Liver (tissue), 9 donors: ENCODE results near the gene AVPR1B. TPM values are rescaled to one million over a fixed set of nuclear protein-coding genes. Genes with fewer than 3 reads are reported as not detected.

Experiments used
- DNase-seq: peaks from one replicate; pipeline ENCODE4 v3.0.0-alpha.2; 2017; ENCODE audit warnings: low spot score
- H3K27ac ChIP-seq, 2 donors: one replicate each; pipeline ENCODE4 v1.7.0; 2013; ENCODE audit warnings: inconsistent platforms in 2 of 2, low read length in 2 of 2, control low read depth in 1 of 2, low read depth in 1 of 2, mild to moderate bottlenecking in 1 of 2
- H3K27me3 ChIP-seq, 4 donors: one replicate each; pipeline versions ENCODE4 v1.6.1 to v1.7.0; 2013; ENCODE audit warnings: low read length in 3 of 4, inconsistent platforms in 1 of 4, mild to moderate bottlenecking in 1 of 4, moderate library complexity in 1 of 4; ENCODE audit not compliant: control insufficient read depth in 4 of 4, insufficient read depth in 4 of 4
- H3K36me3 ChIP-seq, 4 donors: one replicate each; pipeline versions ENCODE4 v1.6.1 to v1.7.0; 2013; ENCODE audit warnings: low read length in 3 of 4, mild to moderate bottlenecking in 3 of 4, low read depth in 1 of 4, moderate library complexity in 1 of 4; ENCODE audit not compliant: control insufficient read depth in 4 of 4, insufficient read depth in 3 of 4
- H3K4me1 ChIP-seq, 4 donors: one replicate each; pipeline versions ENCODE4 v1.6.1 to v1.7.0; 2013; ENCODE audit warnings: low read length in 3 of 4, mild to moderate bottlenecking in 3 of 4, moderate library complexity in 1 of 4; ENCODE audit not compliant: control insufficient read depth in 4 of 4, insufficient read depth in 4 of 4
- H3K4me3 ChIP-seq, 3 donors: one replicate each; pipeline versions ENCODE4 v1.6.1 to v1.7.0; 2013; ENCODE audit warnings: low read length in 3 of 3, control low read depth in 1 of 3, low read depth in 1 of 3, mild to moderate bottlenecking in 1 of 3
- H3K9ac ChIP-seq, 2 donors: one replicate each; pipeline ENCODE4 v1.7.0; 2013; ENCODE audit warnings: low read length in 2 of 2, mild to moderate bottlenecking in 2 of 2, moderate library complexity in 2 of 2, control low read depth in 1 of 2, low read depth in 1 of 2
- H3K9me3 ChIP-seq, 4 donors: one replicate each; pipeline versions ENCODE4 v1.6.1 to v1.7.0; 2013; ENCODE audit warnings: low read length in 3 of 4; ENCODE audit not compliant: control insufficient read depth in 4 of 4
- ATF3 ChIP-seq: IDR thresholded peaks from 2 replicates; pipeline ENCODE4 v1.6.1; 2016; ENCODE audit warnings: antibody characterized with exemption
- FOXA1 ChIP-seq: IDR thresholded peaks from 2 replicates; pipeline ENCODE4 v1.6.1; 2016; ENCODE audit warnings: antibody characterized with exemption
- FOXA2 ChIP-seq: IDR thresholded peaks from 2 replicates; pipeline ENCODE4 v1.6.1; 2016; ENCODE audit warnings: antibody characterized with exemption
- GABPA ChIP-seq, 2 donors: IDR thresholded peaks in 1 of 2; conservative IDR thresholded peaks in 1 of 2; 2 replicates each; pipeline ENCODE4 v1.6.1; 2016; ENCODE audit warnings: antibody characterized with exemption in 2 of 2, mild to moderate bottlenecking in 1 of 2, moderate library complexity in 1 of 2
- HNF4A ChIP-seq, 2 donors: conservative IDR thresholded peaks; 2 replicates each; pipeline ENCODE4 v1.6.1; 2016; ENCODE audit warnings: antibody characterized with exemption in 2 of 2, mild to moderate bottlenecking in 2 of 2
- HNF4G ChIP-seq: IDR thresholded peaks from 2 replicates; pipeline ENCODE4 v1.6.1; 2016; ENCODE audit warnings: antibody characterized with exemption
- MAX ChIP-seq: IDR thresholded peaks from 2 replicates; pipeline ENCODE4 v1.6.1; 2016; ENCODE audit warnings: antibody characterized with exemption
- NR2F2 ChIP-seq: IDR thresholded peaks from 2 replicates; pipeline ENCODE4 v1.6.1; 2016; ENCODE audit warnings: antibody characterized with exemption
- RAD21 ChIP-seq, 2 donors: IDR thresholded peaks; 2 replicates each; pipeline ENCODE4 v1.6.1; 2016; ENCODE audit warnings: antibody characterized with exemption in 2 of 2, mild to moderate bottlenecking in 2 of 2
- REST ChIP-seq: IDR thresholded peaks from 2 replicates; pipeline ENCODE4 v1.6.1; 2016; ENCODE audit warnings: antibody characterized with exemption, mild to moderate bottlenecking
- RXRA ChIP-seq, 2 donors: IDR thresholded peaks; 2 replicates each; pipeline ENCODE4 v1.6.1; 2017 to 2018; ENCODE audit warnings: antibody characterized with exemption in 2 of 2, mild to moderate bottlenecking in 1 of 2
- SP1 ChIP-seq: IDR thresholded peaks from 2 replicates; pipeline ENCODE4 v1.6.1; 2018; ENCODE audit warnings: antibody characterized with exemption, mild to moderate bottlenecking
- TAF1 ChIP-seq: conservative IDR thresholded peaks from 2 replicates; pipeline ENCODE4 v1.6.1; 2016; ENCODE audit warnings: antibody characterized with exemption, mild to moderate bottlenecking
- YY1 ChIP-seq: IDR thresholded peaks from 2 replicates; pipeline ENCODE4 v1.6.1; 2016; ENCODE audit warnings: antibody characterized with exemption, mild to moderate bottlenecking
- ZBTB33 ChIP-seq: IDR thresholded peaks from 2 replicates; pipeline ENCODE4 v1.6.1; 2016; ENCODE audit warnings: antibody characterized with exemption
- WGBS: extraction: QIAGEN DNeasy Blood & Tissue Kit; methylation state at CpG from one replicate; pipeline ENCODE4 v1.1.7; 2013; 5-methylcytosine and 5-hydroxymethylcytosine counted together
- polyA plus RNA-seq, 2 donors: library from polyadenylated mRNA; stranded (reverse) in 1 of 2; unstranded in 1 of 2; fragments of 200-250 nt in 1 of 2; fragments of >200 nt in 1 of 2; fragmentation: Nextera tagmentation in 1 of 2; extraction: Ambion mirVana in 1 of 2; gene quantifications; one replicate each; pipeline versions ENCODE4 v1.2.1 to v1.2.3, GENCODE V29; 2013 to 2015
- total RNA-seq, 2 donors: library from RNA; depleted of rRNA; stranded (reverse); fragments of >200 nt; gene quantifications; one replicate each; pipeline ENCODE4 v1.2.3, GENCODE V29; 2014
- TF ChIP-seq, protein P1 (sequence below): fragments of 150-350 bp; IDR thresholded peaks from 2 replicates; pipeline ENCODE4 v1.5.1; 2017; ENCODE audit warnings: improper control_type of control experiment, low read depth, low read length; ENCODE audit not compliant: missing input control
- donor health status: healthy.
- donor health status: healthy.
- donor health status: healthy.
- donor health status: healthy.
- donor health status: healthy.

AVPR1B gene
- total and polyA plus RNA-seq, 4 donors: not detected

DNA sequence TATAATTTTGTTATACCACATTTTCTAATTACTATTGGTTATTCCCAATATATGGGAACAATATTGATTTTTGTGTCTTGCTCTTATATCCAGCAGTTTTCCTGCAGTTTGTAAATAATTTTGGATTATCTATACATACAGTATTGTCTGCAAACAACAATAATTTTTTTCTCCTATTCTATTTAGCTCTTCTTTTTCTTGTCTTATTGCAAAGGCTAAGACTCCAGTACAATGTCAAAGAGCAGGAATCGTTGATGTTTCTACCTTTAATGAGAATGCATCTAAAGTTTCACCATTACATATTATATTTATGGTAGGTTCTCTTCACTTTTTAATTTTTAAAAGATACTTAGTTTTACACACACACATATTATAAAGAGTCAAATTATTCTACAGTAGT, 4.1 kb upstream of the AVPR1B start:
- WGBS: 53% methylated on average over 1 of the region's 1 CpG

GRCh38 chr1:206120406-206120805, 3.2 kb upstream of the AVPR1B start:
- no peaks in the 10 kb centered on the region for H3K9me3 ChIP-seq
- H3K27me3 ChIP-seq: no peaks in the 10 kb centered on the region
- H3K27ac ChIP-seq: no peak overlapping the region
- no peak overlapping the region for H3K4me3 ChIP-seq
- DNase-seq: no peak
- H3K36me3 ChIP-seq: no peaks in the 10 kb centered on the region
- H3K9ac ChIP-seq: no peak overlapping the region
- H3K4me1 ChIP-seq: peaks cover 2 to 14% (median 6%) of the 10 kb centered on the region in 4 donors
- TF ChIP-seq GABPA (IDR thresholded peaks at IDR 0.05 in 1 of 2, conservative IDR thresholded peaks at IDR 0.05 in 1 of 2): no peak
- no peak for TF ChIP-seq NR2F2
- no peak for TF ChIP-seq HNF4A (conservative IDR thresholded peaks at IDR 0.05)
- no peak for TF ChIP-seq HNF4G
- TF ChIP-seq, protein P1, sequence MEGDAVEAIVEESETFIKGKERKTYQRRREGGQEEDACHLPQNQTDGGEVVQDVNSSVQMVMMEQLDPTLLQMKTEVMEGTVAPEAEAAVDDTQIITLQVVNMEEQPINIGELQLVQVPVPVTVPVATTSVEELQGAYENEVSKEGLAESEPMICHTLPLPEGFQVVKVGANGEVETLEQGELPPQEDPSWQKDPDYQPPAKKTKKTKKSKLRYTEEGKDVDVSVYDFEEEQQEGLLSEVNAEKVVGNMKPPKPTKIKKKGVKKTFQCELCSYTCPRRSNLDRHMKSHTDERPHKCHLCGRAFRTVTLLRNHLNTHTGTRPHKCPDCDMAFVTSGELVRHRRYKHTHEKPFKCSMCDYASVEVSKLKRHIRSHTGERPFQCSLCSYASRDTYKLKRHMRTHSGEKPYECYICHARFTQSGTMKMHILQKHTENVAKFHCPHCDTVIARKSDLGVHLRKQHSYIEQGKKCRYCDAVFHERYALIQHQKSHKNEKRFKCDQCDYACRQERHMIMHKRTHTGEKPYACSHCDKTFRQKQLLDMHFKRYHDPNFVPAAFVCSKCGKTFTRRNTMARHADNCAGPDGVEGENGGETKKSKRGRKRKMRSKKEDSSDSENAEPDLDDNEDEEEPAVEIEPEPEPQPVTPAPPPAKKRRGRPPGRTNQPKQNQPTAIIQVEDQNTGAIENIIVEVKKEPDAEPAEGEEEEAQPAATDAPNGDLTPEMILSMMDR: no peak
- no peak for TF ChIP-seq MAX
- no peak for TF ChIP-seq ATF3
- no peak for TF ChIP-seq RAD21 (IDR thresholded peaks at IDR 0.05)
- TF ChIP-seq YY1: no peak
- TF ChIP-seq ZBTB33: no peak
- no peak for TF ChIP-seq FOXA1

More for the DNA sequence above, 4.1 kb upstream of the AVPR1B start:
- Histone ChIP-seq H3K4me1 (peaks cover 2 to 14% (median 6%) of the 10 kb centered on the region in 4 donors), H3K9me3 (no peaks in the 10 kb centered on the region), H3K27ac (no peak overlapping the region), H3K4me3 (no peak overlapping the region), H3K27me3 (no peaks in the 10 kb centered on the region), H3K9ac (no peak overlapping the region), H3K36me3 (no peaks in the 10 kb centered on the region)
- no peak for DNase-seq
- no peak for TF ChIP-seq ATF3
- TF ChIP-seq GABPA (IDR thresholded peaks at IDR 0.05 in 1 of 2, conservative IDR thresholded peaks at IDR 0.05 in 1 of 2): no peak
- TF ChIP-seq HNF4G: no peak
- no peak for TF ChIP-seq REST
- no peak for TF ChIP-seq RXRA (IDR thresholded peaks at IDR 0.05)
- no peak for TF ChIP-seq ZBTB33
- no peak for TF ChIP-seq RAD21 (IDR thresholded peaks at IDR 0.05)
- TF ChIP-seq FOXA2: no peak
- no peak for TF ChIP-seq SP1
- TF ChIP-seq TAF1: no peak
